HepG2 (cell line): ENCODE results near the gene USP11. TPM values are rescaled to one million over a fixed set of nuclear protein-coding genes. Genes with fewer than 3 reads are reported as not detected.

Experiments
- ETV5 ChIP-seq: IDR thresholded peaks from 2 replicates; pipeline ENCODE4 v1.6.1; 2018; ENCODE audit warnings: missing biosample characterization, missing genetic modification reagents, inconsistent platforms, borderline replicate concordance
- FIP1L1 ChIP-seq: fragments of 200-400 bp; formaldehyde crosslinking; IDR thresholded peaks from 2 replicates; pipeline ENCODE4 v1.6.1; 2018; ENCODE audit warnings: low read depth, mild to moderate bottlenecking, low read length, moderate library complexity, borderline replicate concordance; ENCODE audit not compliant: insufficient read depth
- HMGA1 ChIP-seq: sonication (generic); formaldehyde crosslinking; conservative IDR thresholded peaks from 2 replicates; pipeline ENCODE4 v1.4.0; 2020; ENCODE audit warnings: missing genetic modification reagents
- KDM4B ChIP-seq: sonication (generic); formaldehyde crosslinking; IDR thresholded peaks from 2 replicates; pipeline ENCODE4 v1.4.0; 2020; ENCODE audit warnings: missing genetic modification reagents
- PHB2 ChIP-seq: fragments of 450-650 bp; IDR thresholded peaks from 2 replicates; pipeline ENCODE4 v1.6.1; 2018; ENCODE audit not compliant: partially characterized antibody
- PRPF4 ChIP-seq: fragments of 200-400 bp; formaldehyde crosslinking; IDR thresholded peaks from 2 replicates; pipeline ENCODE4 v1.6.1; 2016; ENCODE audit warnings: low read length, low read depth; ENCODE audit not compliant: poor library complexity, severe bottlenecking
- RBM39 ChIP-seq: fragments of 200-400 bp; formaldehyde crosslinking; IDR thresholded peaks from one replicate; pipeline ENCODE4 v1.6.1; 2018; ENCODE audit warnings: antibody characterized with exemption, mild to moderate bottlenecking, low read depth, low read length; ENCODE audit not compliant: poor library complexity, severe bottlenecking
- RXRB ChIP-seq: IDR thresholded peaks from 2 replicates; pipeline ENCODE4 v1.6.1; 2016; ENCODE audit warnings: borderline replicate concordance, missing genetic modification reagents, missing compliant biosample characterization
- SOX5 ChIP-seq: IDR thresholded peaks from 2 replicates; pipeline ENCODE4 v1.6.1; 2016; ENCODE audit warnings: borderline replicate concordance
- TFDP1 ChIP-seq: IDR thresholded peaks from 2 replicates; pipeline ENCODE4 v1.6.1; 2016; ENCODE audit warnings: missing compliant biosample characterization, missing genetic modification reagents, borderline replicate concordance
- ZNF430 ChIP-seq: sonication (generic); formaldehyde crosslinking; IDR thresholded peaks from 2 replicates; pipeline ENCODE4 v1.9.0; 2021; ENCODE audit warnings: mild to moderate bottlenecking, missing genetic modification reagents
- ZNF644 ChIP-seq: IDR thresholded peaks from 2 replicates; pipeline ENCODE4 v1.6.1; 2016; ENCODE audit warnings: low read depth
- polyA plus RNA-seq, 8 experiments: library from polyadenylated mRNA; depleted of rRNA in 3 of 8; stranded (reverse) in 7 of 8; unstranded in 1 of 8; fragments of >200 nt; fragmentation: Illumina TruSeq in 4 of 8; extraction: Trizol in 4 of 8; gene quantifications; 2 replicates each; pipeline versions ENCODE4 v1.2.1 to v1.2.3, GENCODE V29; 2011 to 2016; ENCODE audit warnings: low read depth in 4 of 8, missing spikeins in 1 of 8, mixed read lengths in 1 of 8; ENCODE audit not compliant: insufficient read depth in 1 of 8
- total RNA-seq, 5 experiments: library from RNA; depleted of rRNA; stranded (reverse); fragments of >200 nt; fragmentation: Illumina TruSeq; extraction: Trizol; gene quantifications; 2 replicates each; pipeline ENCODE4 v1.2.3, GENCODE V29; 2016; ENCODE audit warnings: low read depth in 1 of 5
- TF ChIP-seq, protein P1 (sequence below): sonication (generic); IDR thresholded peaks from 2 replicates; pipeline ENCODE4 v1.6.1; 2016; ENCODE audit warnings: low read depth, borderline replicate concordance
- TF ChIP-seq, protein P2 (sequence below): sonication (generic); formaldehyde crosslinking; IDR thresholded peaks from 2 replicates; pipeline ENCODE4 v1.4.0; 2020; ENCODE audit warnings: mild to moderate bottlenecking, low read depth, missing genetic modification reagents
- TF ChIP-seq, protein P3 (sequence below): sonication (generic); formaldehyde crosslinking; conservative IDR thresholded peaks from 2 replicates; pipeline ENCODE4 v1.5.0; 2020; ENCODE audit warnings: missing genetic modification reagents
- TF ChIP-seq, protein P4 (sequence below): sonication (generic); formaldehyde crosslinking; IDR thresholded peaks from 2 replicates; pipeline ENCODE4 v1.4.0; 2020; ENCODE audit warnings: missing genetic modification reagents
- TF ChIP-seq, protein P5 (sequence below), 2 experiments: IDR thresholded peaks; 2 replicates each; pipeline ENCODE4 v1.6.1; 2011 to 2012; ENCODE audit warnings: low read length in 2 of 2, borderline replicate concordance in 1 of 2, low read depth in 1 of 2, mild to moderate bottlenecking in 1 of 2, moderate library complexity in 1 of 2

The USP11 gene
- total and polyA plus RNA-seq, 2 of the 13 experiments (the other 11 are each of a cell fraction or from before 2014, with no cell fraction given), result 23.8 to 31.7 TPM

DNA sequence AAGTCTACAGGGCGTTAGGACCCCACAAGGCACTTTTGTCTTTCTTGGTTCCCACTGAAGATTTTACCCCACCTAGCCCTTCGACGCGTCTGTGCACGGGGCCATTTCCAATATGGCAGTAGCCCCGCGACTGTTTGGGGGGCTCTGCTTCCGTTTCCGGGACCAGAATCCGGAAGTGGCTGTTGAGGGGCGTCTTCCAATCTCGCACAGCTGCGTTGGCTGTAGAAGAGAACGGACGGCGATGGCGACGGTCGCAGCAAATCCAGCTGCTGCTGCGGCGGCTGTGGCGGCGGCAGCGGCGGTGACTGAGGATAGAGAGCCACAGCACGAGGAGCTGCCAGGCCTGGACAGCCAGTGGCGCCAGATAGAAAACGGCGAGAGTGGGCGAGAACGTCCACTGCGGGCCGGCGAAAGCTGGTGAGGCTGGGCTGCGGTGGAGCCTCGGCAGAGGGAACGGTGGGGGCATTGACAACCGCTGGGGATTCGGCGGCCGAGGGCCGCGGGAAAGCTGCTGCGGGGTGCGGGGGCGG lies at the start of gene USP11 (continued):
- TF ChIP-seq FIP1L1 (no peak), RXRB (CRISPR knock-in tag) (no peak), KDM4B (CRISPR knock-in tag) (no peak), PRPF4 (no peak), HMGA1 (CRISPR knock-in tag) (no peak), SOX5 (no peak), TFDP1 (CRISPR knock-in tag) (peak; percentile 16; the same call in 1 of the 2 replicates), ZNF430 (peak; percentile 60; the same call in 1 of the 2 replicates), ZNF644 (CRISPR knock-in tag) (peak; percentile 52; the same call in 1 of the 2 replicates), PHB2 (no peak), ETV5 (peak; percentile 69; the same call in 1 of the 2 replicates), RBM39 (peak; percentile 57)
- TF ChIP-seq, protein P1, sequence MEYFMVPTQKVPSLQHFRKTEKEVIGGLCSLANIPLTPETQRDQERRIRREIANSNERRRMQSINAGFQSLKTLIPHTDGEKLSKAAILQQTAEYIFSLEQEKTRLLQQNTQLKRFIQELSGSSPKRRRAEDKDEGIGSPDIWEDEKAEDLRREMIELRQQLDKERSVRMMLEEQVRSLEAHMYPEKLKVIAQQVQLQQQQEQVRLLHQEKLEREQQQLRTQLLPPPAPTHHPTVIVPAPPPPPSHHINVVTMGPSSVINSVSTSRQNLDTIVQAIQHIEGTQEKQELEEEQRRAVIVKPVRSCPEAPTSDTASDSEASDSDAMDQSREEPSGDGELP, result peak; percentile 66; the same call in 1 of the 2 replicates
- TF ChIP-seq, protein P2, sequence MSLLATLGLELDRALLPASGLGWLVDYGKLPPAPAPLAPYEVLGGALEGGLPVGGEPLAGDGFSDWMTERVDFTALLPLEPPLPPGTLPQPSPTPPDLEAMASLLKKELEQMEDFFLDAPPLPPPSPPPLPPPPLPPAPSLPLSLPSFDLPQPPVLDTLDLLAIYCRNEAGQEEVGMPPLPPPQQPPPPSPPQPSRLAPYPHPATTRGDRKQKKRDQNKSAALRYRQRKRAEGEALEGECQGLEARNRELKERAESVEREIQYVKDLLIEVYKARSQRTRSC, result no peak
- TF ChIP-seq, protein P3, sequence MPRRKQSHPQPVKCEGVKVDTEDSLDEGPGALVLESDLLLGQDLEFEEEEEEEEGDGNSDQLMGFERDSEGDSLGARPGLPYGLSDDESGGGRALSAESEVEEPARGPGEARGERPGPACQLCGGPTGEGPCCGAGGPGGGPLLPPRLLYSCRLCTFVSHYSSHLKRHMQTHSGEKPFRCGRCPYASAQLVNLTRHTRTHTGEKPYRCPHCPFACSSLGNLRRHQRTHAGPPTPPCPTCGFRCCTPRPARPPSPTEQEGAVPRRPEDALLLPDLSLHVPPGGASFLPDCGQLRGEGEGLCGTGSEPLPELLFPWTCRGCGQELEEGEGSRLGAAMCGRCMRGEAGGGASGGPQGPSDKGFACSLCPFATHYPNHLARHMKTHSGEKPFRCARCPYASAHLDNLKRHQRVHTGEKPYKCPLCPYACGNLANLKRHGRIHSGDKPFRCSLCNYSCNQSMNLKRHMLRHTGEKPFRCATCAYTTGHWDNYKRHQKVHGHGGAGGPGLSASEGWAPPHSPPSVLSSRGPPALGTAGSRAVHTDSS (CRISPR knock-in tag), result no peak
- TF ChIP-seq, protein P4, sequence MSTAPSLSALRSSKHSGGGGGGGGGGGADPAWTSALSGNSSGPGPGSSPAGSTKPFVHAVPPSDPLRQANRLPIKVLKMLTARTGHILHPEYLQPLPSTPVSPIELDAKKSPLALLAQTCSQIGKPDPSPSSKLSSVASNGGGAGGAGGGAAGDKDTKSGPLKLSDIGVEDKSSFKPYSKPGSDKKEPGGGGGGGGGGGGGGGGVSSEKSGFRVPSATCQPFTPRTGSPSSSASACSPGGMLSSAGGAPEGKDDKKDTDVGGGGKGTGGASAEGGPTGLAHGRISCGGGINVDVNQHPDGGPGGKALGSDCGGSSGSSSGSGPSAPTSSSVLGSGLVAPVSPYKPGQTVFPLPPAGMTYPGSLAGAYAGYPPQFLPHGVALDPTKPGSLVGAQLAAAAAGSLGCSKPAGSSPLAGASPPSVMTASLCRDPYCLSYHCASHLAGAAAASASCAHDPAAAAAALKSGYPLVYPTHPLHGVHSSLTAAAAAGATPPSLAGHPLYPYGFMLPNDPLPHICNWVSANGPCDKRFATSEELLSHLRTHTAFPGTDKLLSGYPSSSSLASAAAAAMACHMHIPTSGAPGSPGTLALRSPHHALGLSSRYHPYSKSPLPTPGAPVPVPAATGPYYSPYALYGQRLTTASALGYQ (CRISPR knock-in tag), result no peak
- TF ChIP-seq, protein P5, sequence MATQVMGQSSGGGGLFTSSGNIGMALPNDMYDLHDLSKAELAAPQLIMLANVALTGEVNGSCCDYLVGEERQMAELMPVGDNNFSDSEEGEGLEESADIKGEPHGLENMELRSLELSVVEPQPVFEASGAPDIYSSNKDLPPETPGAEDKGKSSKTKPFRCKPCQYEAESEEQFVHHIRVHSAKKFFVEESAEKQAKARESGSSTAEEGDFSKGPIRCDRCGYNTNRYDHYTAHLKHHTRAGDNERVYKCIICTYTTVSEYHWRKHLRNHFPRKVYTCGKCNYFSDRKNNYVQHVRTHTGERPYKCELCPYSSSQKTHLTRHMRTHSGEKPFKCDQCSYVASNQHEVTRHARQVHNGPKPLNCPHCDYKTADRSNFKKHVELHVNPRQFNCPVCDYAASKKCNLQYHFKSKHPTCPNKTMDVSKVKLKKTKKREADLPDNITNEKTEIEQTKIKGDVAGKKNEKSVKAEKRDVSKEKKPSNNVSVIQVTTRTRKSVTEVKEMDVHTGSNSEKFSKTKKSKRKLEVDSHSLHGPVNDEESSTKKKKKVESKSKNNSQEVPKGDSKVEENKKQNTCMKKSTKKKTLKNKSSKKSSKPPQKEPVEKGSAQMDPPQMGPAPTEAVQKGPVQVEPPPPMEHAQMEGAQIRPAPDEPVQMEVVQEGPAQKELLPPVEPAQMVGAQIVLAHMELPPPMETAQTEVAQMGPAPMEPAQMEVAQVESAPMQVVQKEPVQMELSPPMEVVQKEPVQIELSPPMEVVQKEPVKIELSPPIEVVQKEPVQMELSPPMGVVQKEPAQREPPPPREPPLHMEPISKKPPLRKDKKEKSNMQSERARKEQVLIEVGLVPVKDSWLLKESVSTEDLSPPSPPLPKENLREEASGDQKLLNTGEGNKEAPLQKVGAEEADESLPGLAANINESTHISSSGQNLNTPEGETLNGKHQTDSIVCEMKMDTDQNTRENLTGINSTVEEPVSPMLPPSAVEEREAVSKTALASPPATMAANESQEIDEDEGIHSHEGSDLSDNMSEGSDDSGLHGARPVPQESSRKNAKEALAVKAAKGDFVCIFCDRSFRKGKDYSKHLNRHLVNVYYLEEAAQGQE (IDR thresholded peaks at IDR 0.05; ENCODE audit: borderline replicate concordance in 1 of 2, low read depth in 1 of 2, low read length in 2 of 2), result no peak
